SU-DHL-6 (cell line): ENCODE results near the gene TM9SF1.

Source experiments
- EZH2phosphoT487 ChIP-seq: fragments of 200-600 bp; sonication (generic), shearing (Covaris generic); conservative IDR thresholded peaks from 2 replicates; pipeline ENCODE4 v1.6.1; 2018; ENCODE audit warnings: mild to moderate bottlenecking, antibody characterized with exemption, low read length, moderate library complexity, mixed read lengths
- TF ChIP-seq, protein P1 (sequence below): fragments of 200-600 bp; sonication (generic); IDR thresholded peaks from one replicate; pipeline ENCODE4 v1.5.1; 2017; ENCODE audit warnings: antibody characterized with exemption, mild to moderate bottlenecking, low read length, moderate library complexity; ENCODE audit not compliant: insufficient read depth, poor library complexity, severe bottlenecking

DNA sequence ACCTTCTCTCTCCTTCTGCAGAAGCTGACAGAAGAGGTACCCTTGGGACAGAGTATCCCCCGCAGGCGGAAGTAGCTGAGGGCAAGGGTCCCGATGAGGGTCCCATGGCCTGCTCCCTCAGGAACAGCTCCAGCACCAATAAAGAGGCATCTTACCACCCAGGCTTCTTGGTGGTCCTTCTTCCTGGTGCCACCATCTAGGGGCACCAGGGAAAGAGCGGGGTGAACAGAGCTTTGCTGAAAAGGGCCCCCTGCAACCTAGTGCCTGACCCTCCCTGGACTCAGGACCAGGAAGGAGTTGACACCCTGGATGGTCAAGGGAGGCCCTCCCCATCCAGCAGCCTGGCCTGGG is 34.8 kb downstream of the TM9SF1 start:
- TF ChIP-seq, protein P1, sequence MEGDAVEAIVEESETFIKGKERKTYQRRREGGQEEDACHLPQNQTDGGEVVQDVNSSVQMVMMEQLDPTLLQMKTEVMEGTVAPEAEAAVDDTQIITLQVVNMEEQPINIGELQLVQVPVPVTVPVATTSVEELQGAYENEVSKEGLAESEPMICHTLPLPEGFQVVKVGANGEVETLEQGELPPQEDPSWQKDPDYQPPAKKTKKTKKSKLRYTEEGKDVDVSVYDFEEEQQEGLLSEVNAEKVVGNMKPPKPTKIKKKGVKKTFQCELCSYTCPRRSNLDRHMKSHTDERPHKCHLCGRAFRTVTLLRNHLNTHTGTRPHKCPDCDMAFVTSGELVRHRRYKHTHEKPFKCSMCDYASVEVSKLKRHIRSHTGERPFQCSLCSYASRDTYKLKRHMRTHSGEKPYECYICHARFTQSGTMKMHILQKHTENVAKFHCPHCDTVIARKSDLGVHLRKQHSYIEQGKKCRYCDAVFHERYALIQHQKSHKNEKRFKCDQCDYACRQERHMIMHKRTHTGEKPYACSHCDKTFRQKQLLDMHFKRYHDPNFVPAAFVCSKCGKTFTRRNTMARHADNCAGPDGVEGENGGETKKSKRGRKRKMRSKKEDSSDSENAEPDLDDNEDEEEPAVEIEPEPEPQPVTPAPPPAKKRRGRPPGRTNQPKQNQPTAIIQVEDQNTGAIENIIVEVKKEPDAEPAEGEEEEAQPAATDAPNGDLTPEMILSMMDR, result no peak
- no peak for TF ChIP-seq EZH2phosphoT487
